ENCODE measurements around the gene AFMID.

GRCh38 chr17:78249818-78250806 is 63.0 kb downstream of the AFMID start:
- TF ChIP-seq CTCF (conservative IDR thresholded peaks at IDR 0.05 in 1 of 2, IDR thresholded peaks at IDR 0.05 in 1 of 2; ENCODE audit: extremely low read depth in 1 of 2, insufficient read depth in 1 of 2, low read depth in 1 of 2, low read length in 2 of 2): no peak
- TF ChIP-seq EZH2 (IDR thresholded peaks at IDR 0.05; ENCODE audit: borderline replicate concordance, low read length): no peak
